OCI-LY1 (cell line): ENCODE results near the gene MAPK8IP1.

Source experiments
- H2AFZ ChIP-seq: fragments of 200-600 bp; sonication (generic), shearing (Covaris generic); 2 replicates; pipeline ENCODE4 v1.6.0; 2014; ENCODE audit warnings: antibody characterized with exemption, mild to moderate bottlenecking, low read length
- H3F3A ChIP-seq: fragments of 200-600 bp; sonication (generic), shearing (Covaris generic); 2 replicates; pipeline ENCODE4 v1.6.0; 2014; ENCODE audit warnings: mild to moderate bottlenecking, antibody characterized with exemption, low read length, moderate library complexity; ENCODE audit not compliant: insufficient read depth
- H3K27ac ChIP-seq: fragments of 200-600 bp; sonication (generic); 2 replicates; pipeline ENCODE4 v1.5.1; 2014; ENCODE audit warnings: low read length, mixed run types, mild to moderate bottlenecking, low read depth; ENCODE audit not compliant: poor library complexity, severe bottlenecking
- H3K27me3 ChIP-seq: fragments of 200-600 bp; sonication (generic); 2 replicates; pipeline ENCODE4 v1.6.0; 2014; ENCODE audit warnings: antibody characterized with exemption, mild to moderate bottlenecking, low read length, moderate library complexity; ENCODE audit not compliant: insufficient read depth
- H3K36me3 ChIP-seq: fragments of 200-600 bp; sonication (generic); 2 replicates; pipeline ENCODE4 v1.6.1; 2014; ENCODE audit warnings: mild to moderate bottlenecking, antibody characterized with exemption, low read length, moderate library complexity, mixed read lengths; ENCODE audit not compliant: insufficient read depth
- H3K4me1 ChIP-seq: fragments of 200-600 bp; sonication (generic); 2 replicates; pipeline ENCODE4 v1.5.1; 2014; ENCODE audit warnings: mild to moderate bottlenecking, low read length, moderate library complexity; ENCODE audit not compliant: insufficient read depth, severe bottlenecking
- H3K4me2 ChIP-seq: fragments of 200-600 bp; sonication (generic), shearing (Covaris generic); 2 replicates; pipeline ENCODE4 v1.6.1; 2014; ENCODE audit warnings: low read length
- H3K4me3 ChIP-seq: fragments of 200-600 bp; sonication (generic); 2 replicates; pipeline ENCODE4 v1.5.1; 2014; ENCODE audit warnings: low read length, low read depth, mild to moderate bottlenecking, mixed read lengths; ENCODE audit not compliant: poor library complexity, severe bottlenecking
- H3K79me2 ChIP-seq: fragments of 200-600 bp; shearing (Covaris generic); 2 replicates; pipeline ENCODE4 v1.6.1; 2016; ENCODE audit warnings: mixed run types, low read length, mixed read lengths; ENCODE audit not compliant: insufficient read depth
- H3K9ac ChIP-seq: fragments of 200-600 bp; sonication (generic), shearing (Covaris generic); 2 replicates; pipeline ENCODE4 v1.6.1; 2014; ENCODE audit warnings: mild to moderate bottlenecking, low read length, mixed read lengths
- H3K9me2 ChIP-seq: fragments of 200-600 bp; sonication (generic), shearing (Covaris generic); 2 replicates; pipeline ENCODE4 v1.6.1; 2014; ENCODE audit warnings: low read depth, mild to moderate bottlenecking, low read length, mixed read lengths
- H3K9me3 ChIP-seq: fragments of 200-600 bp; shearing (Covaris generic); 2 replicates; pipeline ENCODE4 v1.6.1; 2014; ENCODE audit warnings: low read length, mixed read lengths
- H4K20me1 ChIP-seq: fragments of 200-600 bp; sonication (generic), shearing (Covaris generic); 2 replicates; pipeline ENCODE4 v1.6.0; 2016; ENCODE audit warnings: mild to moderate bottlenecking, low read length; ENCODE audit not compliant: insufficient read depth
- EZH2 ChIP-seq: fragments of 200-600 bp; sonication (generic), shearing (Covaris generic); IDR thresholded peaks from 2 replicates; pipeline ENCODE4 v1.8.0; 2017; ENCODE audit warnings: borderline replicate concordance, mixed run types, mild to moderate bottlenecking, antibody characterized with exemption, low read length, moderate library complexity, mixed read lengths
- TF ChIP-seq, protein P1 (sequence below): fragments of 200-600 bp; sonication (generic), shearing (Covaris generic); IDR thresholded peaks from 2 replicates; pipeline ENCODE4 v1.5.1; 2017; ENCODE audit warnings: mild to moderate bottlenecking, antibody characterized with exemption, low read length, moderate library complexity, mixed read lengths

Gene MAPK8IP1

DNA sequence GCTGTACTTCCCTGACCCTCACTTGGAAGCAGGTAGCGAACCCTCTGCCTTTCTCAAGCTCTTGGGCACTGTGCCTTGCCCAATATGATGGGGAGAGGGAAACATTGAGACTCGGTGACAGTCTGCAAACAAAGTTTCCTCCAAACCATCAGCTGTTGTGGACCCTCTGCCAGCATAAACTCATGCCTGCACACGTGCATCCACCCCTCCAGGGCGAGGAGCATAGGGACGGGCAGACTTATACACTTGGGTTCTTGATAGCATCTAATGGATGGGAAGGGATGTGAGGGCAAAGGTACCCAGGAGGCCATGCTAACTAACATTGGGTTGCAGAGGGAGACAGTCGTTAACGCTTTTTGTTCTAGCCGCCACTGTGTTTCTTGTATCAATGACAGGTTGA lies 8.2 kb upstream of the MAPK8IP1 start:
- Histone ChIP-seq H3K36me3 (peaks cover 48% of the 10 kb centered on the region), H3K79me2 (no peaks in the 10 kb centered on the region), H3K9me2 (no peaks in the 10 kb centered on the region), H3K4me2 (no peak overlapping the region), H3K9me3 (no peaks in the 10 kb centered on the region), H3K4me1 (no peaks in the 10 kb centered on the region), H3K27ac (no peak overlapping the region), H2AFZ (no peak overlapping the region), H3K9ac (no peak overlapping the region), H3K4me3 (no peak overlapping the region), H3F3A (no peaks in the 10 kb centered on the region), H3K27me3 (no peaks in the 10 kb centered on the region), H4K20me1 (no peaks in the 10 kb centered on the region)
- TF ChIP-seq, protein P1, sequence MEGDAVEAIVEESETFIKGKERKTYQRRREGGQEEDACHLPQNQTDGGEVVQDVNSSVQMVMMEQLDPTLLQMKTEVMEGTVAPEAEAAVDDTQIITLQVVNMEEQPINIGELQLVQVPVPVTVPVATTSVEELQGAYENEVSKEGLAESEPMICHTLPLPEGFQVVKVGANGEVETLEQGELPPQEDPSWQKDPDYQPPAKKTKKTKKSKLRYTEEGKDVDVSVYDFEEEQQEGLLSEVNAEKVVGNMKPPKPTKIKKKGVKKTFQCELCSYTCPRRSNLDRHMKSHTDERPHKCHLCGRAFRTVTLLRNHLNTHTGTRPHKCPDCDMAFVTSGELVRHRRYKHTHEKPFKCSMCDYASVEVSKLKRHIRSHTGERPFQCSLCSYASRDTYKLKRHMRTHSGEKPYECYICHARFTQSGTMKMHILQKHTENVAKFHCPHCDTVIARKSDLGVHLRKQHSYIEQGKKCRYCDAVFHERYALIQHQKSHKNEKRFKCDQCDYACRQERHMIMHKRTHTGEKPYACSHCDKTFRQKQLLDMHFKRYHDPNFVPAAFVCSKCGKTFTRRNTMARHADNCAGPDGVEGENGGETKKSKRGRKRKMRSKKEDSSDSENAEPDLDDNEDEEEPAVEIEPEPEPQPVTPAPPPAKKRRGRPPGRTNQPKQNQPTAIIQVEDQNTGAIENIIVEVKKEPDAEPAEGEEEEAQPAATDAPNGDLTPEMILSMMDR: no peak
- no peak for TF ChIP-seq EZH2

DNA sequence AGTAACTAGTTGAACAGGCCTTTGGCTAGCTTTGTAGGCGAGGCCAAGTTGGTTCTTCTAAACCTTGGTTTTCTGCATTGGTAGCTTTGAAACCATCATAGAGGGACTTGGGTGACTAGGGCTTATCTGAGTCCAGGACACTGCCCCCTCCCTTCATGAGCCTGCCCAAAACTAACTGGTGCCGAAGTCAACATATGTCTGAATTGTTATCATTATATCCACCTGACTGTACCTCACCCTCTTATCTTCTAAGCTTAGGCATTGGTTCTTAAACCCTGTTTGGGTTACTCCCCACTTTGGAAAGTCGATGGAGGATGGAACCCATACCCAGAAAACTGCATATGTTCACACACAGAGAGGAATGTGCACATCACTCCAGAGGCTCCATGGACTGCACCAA lies 7.6 kb upstream of the MAPK8IP1 start:
- Histone ChIP-seq H3K79me2 (no peaks in the 10 kb centered on the region), H3F3A (no peaks in the 10 kb centered on the region), H3K9ac (no peak overlapping the region), H3K9me3 (no peaks in the 10 kb centered on the region), H3K9me2 (no peaks in the 10 kb centered on the region), H3K27me3 (no peaks in the 10 kb centered on the region), H4K20me1 (no peaks in the 10 kb centered on the region), H3K4me1 (no peaks in the 10 kb centered on the region), H3K4me3 (no peak overlapping the region), H3K4me2 (no peak overlapping the region), H2AFZ (no peak overlapping the region), H3K36me3 (peaks cover 44% of the 10 kb centered on the region), H3K27ac (no peak overlapping the region)
- TF ChIP-seq, protein P1: no peak
- TF ChIP-seq EZH2: no peak

DNA sequence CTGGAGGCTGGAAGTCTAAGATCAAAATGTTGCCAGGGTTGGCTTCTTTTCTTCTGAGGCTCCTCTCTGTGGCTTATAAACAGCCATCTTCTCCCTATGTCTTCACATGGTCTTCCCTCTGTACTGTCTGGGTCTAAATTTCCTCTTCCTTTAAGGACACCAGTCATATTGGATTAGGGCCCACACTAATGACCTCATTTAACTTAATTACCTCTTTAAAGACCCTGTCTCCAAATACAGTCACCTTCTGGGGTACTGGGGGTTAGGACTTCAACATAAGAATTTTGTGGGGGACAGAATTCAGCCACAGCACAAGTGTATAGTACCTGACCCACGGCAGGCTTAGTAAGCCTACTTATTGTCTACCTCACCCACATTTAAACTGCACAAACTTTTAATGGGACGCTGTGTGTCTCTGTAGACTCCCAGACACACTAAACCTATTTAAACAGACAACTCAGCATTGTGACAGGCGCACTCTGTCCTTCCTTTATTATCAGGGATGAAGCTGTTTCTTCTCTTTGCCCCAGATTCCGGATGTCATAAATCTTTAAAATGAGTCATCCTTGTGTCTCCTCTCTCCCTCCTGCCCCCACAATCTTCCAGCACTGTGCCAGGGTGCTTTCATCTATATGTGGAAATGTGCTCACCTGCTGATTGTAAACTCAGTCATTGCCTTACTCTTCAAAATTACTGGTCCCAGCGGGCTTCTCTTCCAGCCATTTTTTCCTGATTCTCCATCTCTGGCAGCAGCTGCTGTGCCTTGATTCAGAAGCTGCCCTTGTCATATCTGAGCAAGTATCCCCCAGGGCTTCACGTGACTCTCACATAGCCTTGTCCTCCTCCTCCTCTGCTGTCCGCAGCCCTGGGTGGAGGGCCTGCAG lies 5.4 kb upstream of the MAPK8IP1 start:
- Histone ChIP-seq H2AFZ (no peak overlapping the region), H3K4me2 (no peak overlapping the region), H3K27me3 (no peaks in the 10 kb centered on the region), H3K27ac (no peak overlapping the region), H3K9me3 (no peaks in the 10 kb centered on the region), H3K4me3 (no peak overlapping the region), H3K9me2 (no peaks in the 10 kb centered on the region), H3K36me3 (peaks cover 33% of the 10 kb centered on the region), H3F3A (no peaks in the 10 kb centered on the region), H3K79me2 (no peaks in the 10 kb centered on the region), H4K20me1 (no peaks in the 10 kb centered on the region), H3K4me1 (peaks cover 2% of the 10 kb centered on the region), H3K9ac (no peak overlapping the region)
- TF ChIP-seq, protein P1: no peak
- no peak for TF ChIP-seq EZH2
